Fibroblast of mammary gland (primary cell): ENCODE results near the gene BCO2.
"Not testable (repeated sequence)": the region's sequence is repeated elsewhere in the genome, so short reads cannot be mapped to it uniquely, and the experiment has no call there.

Experiments
- DNase-seq: peaks from one replicate; pipeline ENCODE4 v3.0.0-alpha.2; 2010; ENCODE audit warnings: low read depth
- H3K4me3 ChIP-seq: 2 replicates; pipeline ENCODE4 v1.5.1; 2011; ENCODE audit warnings: low read depth, mild to moderate bottlenecking, low read length, moderate library complexity; ENCODE audit not compliant: control insufficient read depth
- CTCF ChIP-seq: conservative IDR thresholded peaks from 2 replicates; pipeline ENCODE4 v1.5.1; 2011; ENCODE audit warnings: low read depth, low read length, inconsistent platforms; ENCODE audit not compliant: control insufficient read depth, insufficient read depth

Gene BCO2

GRCh38 chr11:112178428-112178827, 3.1 kb downstream of the BCO2 start:
- TF ChIP-seq CTCF: no peak
- no peak for DNase-seq
- H3K4me3 ChIP-seq: no peak overlapping the region

- no peak overlapping the region for H3K4me3 ChIP-seq
- TF ChIP-seq CTCF: no peak
- no peak for DNase-seq
These were observed 3.6 kb downstream of the BCO2 start for GRCh38 chr11:112178936-112179335.

GRCh38 chr11:112179601-112180000, 4.3 kb downstream of the BCO2 start:
- no peak overlapping the region for H3K4me3 ChIP-seq
- no peak for DNase-seq
- TF ChIP-seq CTCF: no peak

GRCh38 chr11:112182867-112183266, 7.6 kb downstream of the BCO2 start:
- H3K4me3 ChIP-seq: no peak overlapping the region
- TF ChIP-seq CTCF: no peak
- DNase-seq: no peak

- no peak for TF ChIP-seq CTCF
- DNase-seq: no peak
- no peak overlapping the region for H3K4me3 ChIP-seq
These were observed 10.6 kb downstream of the BCO2 start for GRCh38 chr11:112185883-112186282.

- TF ChIP-seq CTCF: no peak
- no peak overlapping the region for H3K4me3 ChIP-seq
- DNase-seq: no peak
These were observed 11.0 kb downstream of the BCO2 start for GRCh38 chr11:112186304-112186703.

GRCh38 chr11:112195113-112195512, 19.8 kb downstream of the BCO2 start:
- peak; percentile 8 for DNase-seq
- H3K4me3 ChIP-seq: not testable (repeated sequence)

- peak; percentile 12 for DNase-seq
- H3K4me3 ChIP-seq: no peak overlapping the region
These were observed 20.6 kb downstream of the BCO2 start for GRCh38 chr11:112195951-112196351.

More at GRCh38 chr11:112195951-112196351, 20.6 kb downstream of the BCO2 start:
- TF ChIP-seq CTCF: no peak
